T-cell (primary cell): ENCODE data around the gene ACP4. TPM values are rescaled to one million over a fixed set of nuclear protein-coding genes. Genes with fewer than 3 reads are reported as not detected.

ENCODE experiments used
- ATAC-seq, 4 experiments: fragments of 200-7000 bp in 3 of 4; fragments of 150-1000 bp in 1 of 4; cut with Tn5 transposase; replicated peaks in 1 of 4; 1 replicate in 3 of 4; 2 replicates in 1 of 4; pipeline ENCODE4 v1.10.0; 2021; ENCODE audit warnings: moderate library complexity in 3 of 4, mild to moderate bottlenecking in 2 of 4, moderate number of reproducible peaks in 1 of 4
- CTCF ChIA-PET, 2 donors: fragments of 300-600 bp; sonication (Branson Sonifier 250); formaldehyde crosslinking; loops; one replicate each; lab custom pipeline; 2022; ENCODE audit warnings: antibody characterized with exemption in 2 of 2; lab: Charles Lee
- POLR2A ChIA-PET, 2 donors: fragments of 300-600 bp; sonication (Branson Sonifier 250); formaldehyde crosslinking; loops; one replicate each; lab custom pipeline; 2022; ENCODE audit warnings: antibody characterized with exemption in 2 of 2; lab: Charles Lee
- DNase-seq, 35 experiments: peaks; one replicate each; pipeline versions ENCODE4 v3.0.0 to v3.0.0-alpha.2; 2013 to 2023
- H3K27ac ChIP-seq: one replicate; pipeline ENCODE4 v1.5.1; 2013; ENCODE audit warnings: low read length
- H3K27me3 ChIP-seq, 2 experiments: replicated peaks in 1 of 2; 1 replicate in 1 of 2; 2 replicates in 1 of 2; pipeline versions ENCODE4 v1.6.1 to v1.7.0; 2013; ENCODE audit warnings: low read length in 1 of 2, mixed read lengths in 1 of 2; ENCODE audit not compliant: control insufficient read depth in 2 of 2, insufficient read depth in 2 of 2; ENCODE audit errors: extremely low read depth in 1 of 2
- H3K36me3 ChIP-seq, 2 donors: 1 replicate in 1 of 2; 2 replicates in 1 of 2; pipeline versions ENCODE4 v1.6.1 to v1.7.0; 2013; ENCODE audit warnings: low read length in 1 of 2; ENCODE audit not compliant: control insufficient read depth in 2 of 2, insufficient read depth in 1 of 2; ENCODE audit errors: extremely low read depth in 1 of 2
- H3K4me1 ChIP-seq, 2 experiments: 1 replicate in 1 of 2; 2 replicates in 1 of 2; pipeline versions ENCODE4 v1.6.1 to v1.7.0; 2013; ENCODE audit warnings: low read length in 2 of 2, mixed read lengths in 1 of 2; ENCODE audit not compliant: insufficient read depth in 2 of 2, control insufficient read depth in 1 of 2; ENCODE audit errors: extremely low read depth in 1 of 2
- H3K4me3 ChIP-seq, 2 donors: 1 replicate in 1 of 2; 2 replicates in 1 of 2; pipeline versions ENCODE4 v1.5.1 to v1.7.0; 2013; ENCODE audit warnings: mild to moderate bottlenecking in 2 of 2, low read length in 1 of 2, moderate library complexity in 1 of 2; ENCODE audit not compliant: control insufficient read depth in 1 of 2; ENCODE audit errors: extremely low read depth in 1 of 2
- H3K9me3 ChIP-seq: 2 replicates; pipeline ENCODE4 v1.7.0; 2013
- H3K27ac Mint-ChIP-seq, 2 donors: one replicate each; pipeline ENCODE4 v1.8.0; 2020 to 2021; ENCODE audit warnings: mild to moderate bottlenecking in 2 of 2, mixed read lengths in 2 of 2
- H3K27me3 Mint-ChIP-seq, 2 donors: one replicate each; pipeline ENCODE4 v1.8.0; 2021 to 2022; ENCODE audit warnings: mixed read lengths in 2 of 2
- H3K36me3 Mint-ChIP-seq: one replicate; pipeline ENCODE4 v1.8.0; 2021; ENCODE audit warnings: mixed read lengths
- H3K4me1 Mint-ChIP-seq, 3 donors: one replicate each; pipeline ENCODE4 v1.8.0; 2020 to 2022; ENCODE audit warnings: mixed read lengths in 3 of 3, mild to moderate bottlenecking in 1 of 3
- H3K4me3 Mint-ChIP-seq, 3 donors: one replicate each; pipeline ENCODE4 v1.8.0; 2020 to 2022; ENCODE audit warnings: mild to moderate bottlenecking in 3 of 3, mixed read lengths in 3 of 3, moderate library complexity in 3 of 3
- H3K9me3 Mint-ChIP-seq, 3 donors: one replicate each; pipeline ENCODE4 v1.8.0; 2020 to 2022; ENCODE audit warnings: mixed read lengths in 3 of 3
- WGBS: methylation state at CpG from one replicate; pipeline ENCODE4 v1.1.5; 2013; ENCODE audit warnings: missing lambda C conversion rate; ENCODE audit not compliant: insufficient coverage; 5-methylcytosine and 5-hydroxymethylcytosine counted together
- total RNA-seq, 35 experiments: library from RNA in 6 of 35; stranded (reverse) in 6 of 35; fragments of 120-200 nt in 1 of 35; gene quantifications; one replicate each; pipeline versions ENCODE4 v1.2.1 to v1.2.4 and lab custom pipeline; 2013 to 2026

ACP4 gene
- total RNA-seq, 5 donors from 2014 or later (not counting 1 experiment from before 2014, with no cell fraction given) = not detected

GRCh38 chr19:50821622-50822021 lies 31.4 kb downstream of the ACP4 start:
- H3K27ac ChIP-seq = no peak overlapping the region
- 51% methylated on average over 4 of the region's 8 CpGs for WGBS
- ATAC-seq = no peak
- CTCF ChIA-PET = no interaction called here
- peaks cover 4 to 77% of the 10 kb centered on the region in 2 experiments for H3K27me3 ChIP-seq
- no peaks in the 10 kb centered on the region for H3K9me3 ChIP-seq
- no peaks in the 10 kb centered on the region for H3K36me3 ChIP-seq
- Mint-ChIP-seq H3K4me1 (peaks cover 21 to 33% (median 27%) of the 10 kb centered on the region in 3 donors), H3K27me3 (peaks cover 68 to 73% of the 10 kb centered on the region in 2 donors), H3K4me3 (peak overlapping the region in 1 of 3 donors; percentile 69), H3K9me3 (no peaks in the 10 kb centered on the region), H3K36me3 (no peaks in the 10 kb centered on the region), H3K27ac (no peak overlapping the region)
- DNase-seq = no peak
- no peak overlapping the region for H3K4me3 ChIP-seq
- peaks cover 0 to 20% of the 10 kb centered on the region in 2 experiments for H3K4me1 ChIP-seq
- POLR2A ChIA-PET = no interaction called here

GRCh38 chr19:50822661-50823208 lies 32.5 kb downstream of the ACP4 start:
- Histone ChIP-seq H3K4me3 (no peak overlapping the region), H3K9me3 (no peaks in the 10 kb centered on the region), H3K4me1 (peaks cover 0 to 19% of the 10 kb centered on the region in 2 experiments), H3K27ac (no peak overlapping the region), H3K36me3 (no peaks in the 10 kb centered on the region), H3K27me3 (peaks cover 4 to 76% of the 10 kb centered on the region in 2 experiments)
- CTCF ChIA-PET = interaction anchor here in 1 of 2 donors (0.5 kb wide), 1 partner anchor 280 kb away, joined by 3 read pairs; no protein-coding TSS in a partner anchor
- 72% methylated on average over 6 of the region's 7 CpGs for WGBS
- Mint-ChIP-seq H3K27ac (peak overlapping the region in 1 of 2 donors; percentile 48), H3K4me3 (no peak overlapping the region), H3K36me3 (no peaks in the 10 kb centered on the region), H3K9me3 (no peaks in the 10 kb centered on the region), H3K27me3 (peaks cover 65 to 70% of the 10 kb centered on the region in 2 donors), H3K4me1 (peaks cover 21 to 29% (median 27%) of the 10 kb centered on the region in 3 donors)
- DNase-seq (no peak), ATAC-seq (no peak)
- POLR2A ChIA-PET = no interaction called here

GRCh38 chr19:50823389-50824042 lies 33.3 kb downstream of the ACP4 start, which contains the start of gene KLK1:
KLK1 (minus strand) TSS chr19:50823787; CDS start chr19:50823748, 39 bp downstream.
- H3K4me3 ChIP-seq = no peak within 1 kb of the TSS
- no peak within 1 kb of the TSS for H3K4me3 Mint-ChIP-seq
- H3K27ac Mint-ChIP-seq = peak within 1 kb of the TSS in 1 of 2 donors; percentile 48
- H3K27me3 Mint-ChIP-seq = peaks cover 65 to 68% of the 10 kb centered on the region in 2 donors
- CTCF ChIA-PET = interaction anchor here in 1 of 2 donors (0.5 kb wide), 1 partner anchor 281 kb away, joined by 3 read pairs; no protein-coding TSS in a partner anchor
- DNase-seq = no peak
- no peaks in the 10 kb centered on the region for H3K36me3 ChIP-seq
- H3K9me3 Mint-ChIP-seq = no peaks in the 10 kb centered on the region
- H3K4me1 ChIP-seq = peaks cover 0 to 11% of the 10 kb centered on the region in 2 experiments
- peaks cover 18 to 26% (median 23%) of the 10 kb centered on the region in 3 donors for H3K4me1 Mint-ChIP-seq
- no peak for ATAC-seq
- WGBS = 79% methylated on average over 7 of the region's 14 CpGs
- no peaks in the 10 kb centered on the region for H3K36me3 Mint-ChIP-seq
- H3K9me3 ChIP-seq = no peaks in the 10 kb centered on the region
- H3K27ac ChIP-seq = no peak within 1 kb of the TSS
- POLR2A ChIA-PET = no interaction called here
- H3K27me3 ChIP-seq = peaks cover 3 to 74% of the 10 kb centered on the region in 2 experiments

GRCh38 chr19:50826492-50827240 lies 36.5 kb downstream of the ACP4 start:
- no peak for DNase-seq

GRCh38 chr19:50827476-50827875 lies 37.3 kb downstream of the ACP4 start:
- Mint-ChIP-seq H3K4me3 (no peak overlapping the region), H3K27me3 (peaks cover 41 to 53% of the 10 kb centered on the region in 2 donors), H3K27ac (no peak overlapping the region), H3K9me3 (no peaks in the 10 kb centered on the region), H3K4me1 (no peaks in the 10 kb centered on the region), H3K36me3 (no peaks in the 10 kb centered on the region)
- ChIA-PET CTCF (no interaction called here), POLR2A (no interaction called here)
- no peak overlapping the region for H3K27ac ChIP-seq
- ATAC-seq (no peak), DNase-seq (no peak)
- no peaks in the 10 kb centered on the region for H3K4me1 ChIP-seq
- no peaks in the 10 kb centered on the region for H3K9me3 ChIP-seq
- no peaks in the 10 kb centered on the region for H3K36me3 ChIP-seq
- peaks cover 0 to 55% of the 10 kb centered on the region in 2 experiments for H3K27me3 ChIP-seq
- 56% methylated on average over 3 of the region's 14 CpGs for WGBS
- no peak overlapping the region for H3K4me3 ChIP-seq

More at GRCh38 chr19:50826492-50827240, 36.5 kb downstream of the ACP4 start:
- CTCF ChIA-PET = no interaction called here
- ATAC-seq = no peak
- Mint-ChIP-seq H3K27ac (no peak overlapping the region), H3K36me3 (no peaks in the 10 kb centered on the region), H3K9me3 (no peaks in the 10 kb centered on the region), H3K27me3 (peaks cover 42 to 55% of the 10 kb centered on the region in 2 donors), H3K4me3 (no peak overlapping the region), H3K4me1 (peaks cover 0 to 2% (median 2%) of the 10 kb centered on the region in 3 donors)
- POLR2A ChIA-PET = no interaction called here
- 69% methylated on average over 39 of the region's 43 CpGs for WGBS
- H3K36me3 ChIP-seq = no peaks in the 10 kb centered on the region
- H3K9me3 ChIP-seq = no peaks in the 10 kb centered on the region
- peaks cover 1 to 62% of the 10 kb centered on the region in 2 experiments for H3K27me3 ChIP-seq
- no peaks in the 10 kb centered on the region for H3K4me1 ChIP-seq
- H3K4me3 ChIP-seq = no peak overlapping the region
- H3K27ac ChIP-seq = no peak overlapping the region

GRCh38 chr19:50829801-50830200 lies 39.6 kb downstream of the ACP4 start:
- POLR2A ChIA-PET = no interaction called here
- no peak overlapping the region for H3K27ac ChIP-seq
- no peaks in the 10 kb centered on the region for H3K4me1 ChIP-seq
- ATAC-seq (no peak), DNase-seq (no peak)
- Mint-ChIP-seq H3K27ac (no peak overlapping the region), H3K36me3 (no peaks in the 10 kb centered on the region), H3K4me1 (peaks cover 0 to under 1% (median 0%) of the 10 kb centered on the region in 3 donors), H3K4me3 (no peak overlapping the region), H3K27me3 (peaks cover 49 to 58% of the 10 kb centered on the region in 2 donors), H3K9me3 (no peaks in the 10 kb centered on the region)
- no peaks in the 10 kb centered on the region for H3K9me3 ChIP-seq
- CTCF ChIA-PET = no interaction called here
- H3K36me3 ChIP-seq = no peaks in the 10 kb centered on the region
- no peak overlapping the region for H3K4me3 ChIP-seq
- 75% methylated on average over 2 of the region's 5 CpGs for WGBS
- peaks cover 0 to 59% of the 10 kb centered on the region in 2 experiments for H3K27me3 ChIP-seq
